Measurements from ENCODE around the gene MB21D2.

The MB21D2 gene

DNA sequence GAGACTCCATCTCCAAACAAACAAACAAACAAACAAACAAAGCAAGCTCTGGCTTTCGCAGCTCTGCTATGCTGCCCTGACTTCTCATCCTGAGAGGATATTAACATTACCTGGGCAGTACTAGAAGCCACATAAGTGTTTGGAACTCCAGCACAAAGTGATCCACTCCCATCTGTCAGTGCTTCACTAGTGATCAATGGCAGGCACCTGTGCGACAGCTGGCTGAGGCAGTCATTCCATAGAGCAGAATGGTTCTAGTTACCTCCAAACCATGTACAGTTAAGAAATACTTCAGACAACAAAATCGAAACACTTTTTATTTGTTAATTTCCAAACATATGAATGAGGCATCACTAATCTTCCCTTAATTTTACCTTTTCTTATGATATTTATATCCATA, 2.8 kb upstream of the MB21D2 start:
- DNase-seq = no peak

DNA sequence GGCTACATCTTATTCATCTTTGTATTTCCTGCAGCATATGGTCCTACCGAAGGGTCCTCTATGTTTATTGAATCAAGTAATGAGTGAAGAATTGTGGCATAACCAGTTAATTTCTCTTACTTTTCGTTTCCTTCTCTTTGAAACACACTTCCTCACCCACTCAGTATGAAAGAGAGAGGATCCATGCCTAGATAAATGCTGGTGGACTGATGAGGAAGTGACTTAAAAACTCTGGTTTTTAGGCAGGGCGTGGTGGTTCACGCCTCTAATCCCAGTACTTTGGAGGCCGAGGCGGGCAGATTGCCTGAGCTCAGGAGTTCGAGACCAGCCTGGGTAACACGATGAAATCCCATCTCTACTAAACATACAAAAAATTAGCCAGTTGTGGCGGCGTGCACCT, 2.2 kb upstream of the MB21D2 start:
- DNase-seq = no peak

DNA sequence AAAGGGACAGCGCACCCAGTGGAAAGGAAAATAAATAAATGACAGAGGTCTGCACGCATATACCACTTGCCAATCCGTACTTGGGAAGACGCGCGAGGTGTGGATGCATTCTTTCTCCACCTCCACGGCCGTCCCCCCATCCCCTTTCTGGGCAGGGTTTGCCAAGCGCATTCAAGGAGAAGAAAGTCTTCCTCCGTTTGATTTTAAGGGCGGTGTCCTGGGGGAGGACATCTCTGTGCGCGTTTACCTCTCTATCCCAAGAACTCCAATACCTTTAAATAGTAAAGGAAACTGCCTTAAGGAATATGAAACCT, 576 bp upstream of the MB21D2 start:
- no peak for DNase-seq

DNA sequence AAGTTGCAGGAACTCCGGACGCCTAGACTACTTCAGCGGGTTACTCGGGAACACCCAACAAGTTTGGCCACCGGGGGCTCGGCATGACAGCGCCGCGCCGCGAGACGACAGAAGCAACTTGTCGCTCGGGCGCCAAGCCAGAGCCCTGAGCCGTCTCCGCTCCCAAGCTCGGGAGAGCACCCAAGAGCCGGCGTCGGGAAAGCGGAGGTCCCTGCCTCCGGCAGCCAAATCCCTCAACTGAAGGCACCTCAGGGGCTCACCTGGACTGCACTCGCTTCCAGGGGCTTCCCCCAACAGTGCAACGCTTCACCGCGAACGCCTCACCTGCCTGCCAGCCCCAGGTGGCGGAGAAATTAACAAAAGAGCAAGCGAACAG, 640 bp downstream of the MB21D2 start:
- peak; percentile 9 for DNase-seq

DNA sequence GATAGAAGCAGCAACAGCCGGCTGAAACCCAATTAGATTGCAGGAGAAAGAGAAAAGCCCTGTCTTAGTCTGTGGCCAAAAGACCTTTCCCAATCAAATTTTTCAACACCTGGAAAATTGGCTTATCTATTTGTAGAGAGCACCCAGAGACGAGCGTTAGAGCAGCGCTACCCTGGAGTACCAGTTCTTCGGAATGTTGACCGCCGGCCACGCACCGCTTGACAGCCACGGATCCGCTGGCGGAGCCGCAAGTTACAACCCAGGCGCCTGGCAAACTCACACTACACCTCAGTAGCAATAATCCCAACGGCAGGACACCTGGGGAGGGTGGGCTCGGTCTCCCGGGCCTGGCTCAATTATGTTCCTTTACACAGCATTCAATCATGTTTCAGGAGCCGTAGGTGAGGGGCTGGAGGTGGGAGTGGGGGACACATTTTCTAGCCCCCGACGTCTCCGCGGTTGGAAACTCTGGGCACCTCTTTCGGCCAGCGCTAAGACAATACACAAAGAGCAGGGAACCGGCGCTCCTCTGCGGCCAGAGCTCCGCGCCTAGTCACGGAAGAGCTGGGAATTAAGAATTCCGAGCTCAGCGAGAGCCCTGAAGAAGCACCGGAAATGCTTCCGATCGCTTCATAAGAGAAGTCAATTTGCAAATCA, 1.2 kb downstream of the MB21D2 start:
- no peak for DNase-seq

DNA sequence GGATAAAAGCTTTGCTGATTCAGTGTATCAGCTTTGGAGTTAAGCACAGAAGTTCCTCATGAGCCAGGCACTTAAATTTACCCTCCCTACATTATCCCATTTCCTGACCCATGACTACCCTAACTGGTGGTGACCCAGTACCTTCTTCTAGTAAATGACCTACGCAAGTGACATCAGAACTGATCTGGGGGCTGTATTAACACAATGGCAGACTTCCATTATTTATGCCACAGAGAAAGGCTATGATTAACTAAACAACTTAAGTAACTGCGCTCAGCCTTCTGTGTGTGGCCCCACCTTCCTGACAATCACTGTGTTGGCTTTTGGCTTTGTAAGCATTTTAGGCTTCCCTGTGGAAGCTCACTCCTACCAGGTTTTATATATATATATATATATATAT, 1.9 kb downstream of the MB21D2 start:
- DNase-seq = no peak

DNA sequence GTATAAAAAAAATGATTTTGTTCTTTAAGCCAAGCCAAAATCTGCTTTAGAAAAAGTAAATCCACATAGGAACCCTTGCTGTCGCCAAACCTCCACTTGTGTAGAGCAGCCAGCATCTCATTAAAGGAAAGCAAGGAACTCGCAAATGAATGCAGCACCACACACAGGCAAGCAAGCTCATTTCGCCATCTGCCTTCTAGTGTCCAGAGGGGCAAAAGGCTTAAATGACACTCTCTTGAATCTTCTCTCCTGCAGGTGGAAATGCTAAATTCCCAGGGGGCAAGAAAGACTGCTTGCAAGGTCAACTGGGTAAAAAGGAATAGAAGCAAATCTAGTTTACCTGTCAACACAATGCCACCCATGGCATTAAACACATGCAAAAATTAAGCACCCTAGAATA, 2.4 kb downstream of the MB21D2 start:
- DNase-seq = no peak

DNA sequence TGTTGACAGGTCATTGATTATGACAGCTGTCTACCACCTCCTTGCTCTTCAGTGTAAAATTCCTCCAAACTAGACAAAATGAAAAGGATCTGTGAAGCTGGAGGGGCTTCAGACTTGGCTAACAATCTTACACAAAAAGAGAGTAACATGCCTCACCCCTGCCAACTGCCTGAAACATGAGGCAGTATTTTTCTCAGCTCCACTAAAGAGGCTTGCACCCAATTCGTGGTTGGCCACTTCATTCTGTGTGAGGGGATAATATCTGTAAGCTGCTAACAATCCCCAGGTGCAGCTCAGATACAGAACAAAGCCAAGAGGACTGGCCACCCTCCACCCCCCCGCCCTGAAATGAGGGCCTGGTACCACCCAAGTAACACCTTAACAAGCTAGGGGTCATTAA, 2.8 kb downstream of the MB21D2 start:
- DNase-seq = no peak

DNA sequence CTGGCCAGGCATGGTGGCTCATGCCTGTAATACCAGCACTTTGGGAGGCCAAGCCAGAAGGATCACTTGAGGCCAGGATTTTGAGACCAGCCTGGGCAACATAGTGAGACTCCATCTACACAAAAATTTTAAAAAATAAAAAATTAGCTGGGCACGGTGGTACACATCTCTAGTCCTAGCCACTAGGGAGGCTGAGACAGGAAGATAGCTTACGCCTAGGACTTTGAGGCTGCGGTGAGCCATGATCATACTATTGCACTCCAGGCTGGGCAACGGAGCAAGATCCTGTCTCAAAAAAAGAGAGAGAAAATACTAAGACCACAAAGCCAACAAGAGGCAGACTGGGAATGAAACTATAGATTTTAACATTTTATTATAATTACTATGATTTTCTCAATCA, 4.1 kb downstream of the MB21D2 start:
- no peak for DNase-seq

DNA sequence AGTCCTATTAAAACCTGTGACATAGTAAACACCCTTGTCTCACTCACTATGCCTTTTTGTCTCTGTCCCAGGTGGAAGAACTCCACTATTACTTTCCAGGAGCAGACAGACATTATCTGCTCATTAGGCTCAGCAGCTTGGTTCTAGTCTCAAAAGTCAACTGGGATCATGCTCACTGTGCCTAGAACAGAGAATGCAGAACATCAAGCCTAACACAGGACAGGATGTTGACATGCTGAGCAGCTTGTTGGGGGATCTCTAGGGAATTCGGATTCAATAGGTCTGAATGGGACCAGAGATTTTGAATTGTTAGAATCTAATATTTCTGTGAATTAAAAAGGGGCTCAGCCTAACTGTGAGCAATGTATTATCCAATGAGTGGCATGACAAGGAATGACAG, 6.4 kb downstream of the MB21D2 start:
- DNase-seq = no peak

DNA sequence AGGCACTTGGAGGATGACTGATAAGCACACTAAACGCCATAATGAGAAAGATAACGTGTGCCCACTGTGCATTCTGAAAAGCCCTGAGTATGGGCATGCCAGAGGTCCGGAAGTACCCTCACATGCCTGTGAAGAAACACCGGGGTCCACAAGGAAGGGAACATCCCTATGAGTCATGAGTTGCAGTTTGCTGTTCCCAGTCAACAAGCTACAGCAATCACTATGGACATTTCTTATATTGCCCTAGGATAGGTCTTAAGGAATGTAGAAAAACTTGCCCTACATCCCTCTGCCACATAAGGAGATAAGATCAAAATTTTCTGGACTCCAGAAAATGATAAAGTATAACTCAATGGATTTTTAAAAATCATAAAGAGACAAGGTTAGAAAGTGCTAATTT, 9.9 kb downstream of the MB21D2 start:
- no peak for DNase-seq

DNA sequence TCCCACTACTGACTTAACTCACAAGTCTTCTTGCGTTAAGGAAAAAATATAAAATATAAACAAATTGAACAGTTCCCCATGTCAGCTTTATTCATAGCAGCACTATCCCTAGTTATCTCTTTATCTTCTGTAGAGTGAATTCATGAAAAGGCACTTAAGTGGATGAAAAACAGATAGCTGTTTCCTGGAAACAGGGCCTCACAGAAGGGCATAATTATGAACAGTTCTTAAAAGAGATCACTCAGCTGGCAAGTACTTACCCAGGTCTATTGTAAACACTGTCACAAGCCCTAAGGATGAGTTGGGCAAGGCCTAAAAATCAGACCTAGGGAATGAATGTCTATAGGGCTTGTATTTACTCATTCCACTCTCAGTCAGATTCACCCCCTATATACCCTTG, 10.7 kb downstream of the MB21D2 start:
- DNase-seq = no peak

DNA sequence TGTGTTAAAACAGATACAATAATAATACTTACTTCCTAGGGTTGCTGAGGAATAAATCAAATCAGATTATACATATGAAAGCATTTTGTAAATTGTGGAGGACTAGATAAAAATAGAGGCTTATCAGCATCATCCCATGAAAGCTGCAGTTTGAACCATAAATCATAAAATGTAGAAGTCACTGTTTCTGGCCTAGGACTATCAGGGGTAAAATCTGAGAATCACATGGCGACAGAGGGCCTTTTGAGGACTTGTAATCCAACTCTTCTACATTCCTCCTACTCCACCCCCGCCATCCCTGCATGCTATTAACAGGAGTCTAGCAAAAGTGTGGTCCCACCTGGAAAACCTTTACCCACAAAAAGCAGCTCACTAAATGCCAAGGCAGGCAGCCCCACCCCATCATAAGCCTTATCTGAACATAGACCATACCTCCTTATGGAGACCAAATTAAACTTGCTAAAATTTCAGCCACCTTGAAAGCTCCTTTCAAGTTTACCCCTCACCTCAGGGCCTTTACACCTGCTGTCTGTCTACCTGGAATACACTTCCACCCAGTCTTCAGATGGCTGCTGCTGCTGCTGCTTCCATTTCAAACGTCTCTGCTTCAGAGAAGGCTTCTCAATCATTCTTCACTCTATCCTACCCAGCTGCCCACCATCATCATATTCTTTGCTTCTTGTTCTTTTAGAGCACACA, 11.5 kb downstream of the MB21D2 start:
- DNase-seq = no peak

DNA sequence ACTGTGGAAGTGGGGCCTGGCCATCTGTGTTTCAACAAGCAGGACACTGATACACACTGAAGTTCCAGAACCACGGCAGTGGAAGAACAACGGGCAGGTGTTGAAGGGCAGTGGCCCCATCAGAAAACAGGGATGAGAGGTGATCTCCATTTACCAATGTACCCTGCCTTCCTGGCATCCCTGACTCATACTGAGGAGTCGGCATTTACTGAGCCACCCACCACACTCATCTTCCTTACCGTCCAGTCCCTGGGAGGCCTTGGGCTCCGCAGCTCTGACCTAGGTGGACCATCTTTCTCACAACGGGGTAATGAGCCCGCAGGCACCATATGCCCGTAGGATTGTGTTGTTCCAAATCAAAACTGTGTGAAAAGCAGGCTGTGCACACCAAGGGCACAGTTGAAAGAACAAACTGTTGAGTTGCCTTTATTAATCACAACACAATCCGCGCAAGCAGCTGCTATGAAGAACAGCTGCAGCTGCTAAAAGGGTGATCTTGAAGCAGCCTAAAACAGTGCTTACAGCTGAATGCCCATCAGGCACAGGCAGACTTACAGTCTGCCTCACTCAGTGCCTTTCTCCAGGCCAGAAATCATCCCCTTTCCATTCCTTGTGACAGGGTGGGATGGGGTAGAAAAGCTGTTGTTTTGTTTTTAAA, 12.9 kb downstream of the MB21D2 start:
- no peak for DNase-seq

DNA sequence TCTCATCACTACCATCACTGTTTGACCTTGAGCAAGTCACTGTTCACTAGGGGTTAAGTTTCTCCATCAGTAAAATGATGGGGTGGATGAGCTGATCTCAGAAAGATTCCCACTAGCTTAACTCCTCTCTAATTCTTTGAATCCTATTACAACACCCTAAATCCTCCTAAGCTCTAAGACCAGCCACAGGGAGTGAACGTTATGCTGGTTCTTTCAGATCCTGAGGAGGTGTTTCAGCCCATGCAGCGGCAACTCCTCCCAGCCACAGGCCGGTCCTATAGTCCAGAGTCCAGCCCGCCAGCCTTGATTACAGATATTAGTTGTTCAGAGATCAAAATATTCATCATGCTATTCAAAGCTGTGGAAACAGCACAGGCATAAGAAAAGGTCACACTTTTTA, 15.1 kb downstream of the MB21D2 start:
- DNase-seq = no peak

DNA sequence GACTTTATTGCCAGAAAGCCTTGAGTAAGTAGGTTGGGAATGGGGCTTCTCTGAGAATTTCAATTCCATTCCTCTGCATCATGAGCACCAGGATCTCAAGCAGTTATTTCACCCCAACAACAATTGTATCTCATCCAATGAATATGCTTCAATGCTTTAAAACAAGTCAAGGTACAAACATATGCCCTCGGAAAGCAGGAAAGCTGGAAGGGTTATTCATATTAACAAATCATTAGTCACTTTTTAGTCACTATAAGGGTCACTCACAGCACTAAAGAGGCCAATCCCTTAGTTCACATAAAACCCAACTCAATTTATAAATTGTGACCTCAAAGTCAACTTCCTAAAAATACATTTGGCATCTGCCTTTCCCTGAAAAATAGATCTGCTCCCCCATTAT, 16.2 kb downstream of the MB21D2 start:
- DNase-seq = no peak

DNA sequence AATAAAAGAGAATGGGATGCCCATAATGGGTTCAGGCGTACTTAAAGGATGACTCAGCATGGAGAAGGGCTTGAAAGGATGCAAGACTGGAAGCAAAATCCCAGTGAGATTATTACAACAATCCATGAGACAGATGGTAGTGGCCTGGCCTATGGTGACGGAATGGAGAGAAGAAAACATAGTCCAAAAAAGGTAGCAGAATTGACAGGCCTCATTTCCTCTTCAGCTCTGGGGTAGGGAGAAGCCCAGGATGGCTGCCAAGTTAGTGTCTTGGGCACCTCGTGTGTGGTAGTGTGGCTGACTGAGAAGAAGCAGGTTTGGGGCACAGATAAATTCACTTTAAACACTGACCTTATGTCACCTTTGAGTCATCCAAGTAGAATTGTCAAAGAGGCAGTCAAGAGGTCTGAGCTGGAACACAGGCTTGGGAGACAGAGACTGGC, 18.1 kb downstream of the MB21D2 start:
- DNase-seq = no peak

DNA sequence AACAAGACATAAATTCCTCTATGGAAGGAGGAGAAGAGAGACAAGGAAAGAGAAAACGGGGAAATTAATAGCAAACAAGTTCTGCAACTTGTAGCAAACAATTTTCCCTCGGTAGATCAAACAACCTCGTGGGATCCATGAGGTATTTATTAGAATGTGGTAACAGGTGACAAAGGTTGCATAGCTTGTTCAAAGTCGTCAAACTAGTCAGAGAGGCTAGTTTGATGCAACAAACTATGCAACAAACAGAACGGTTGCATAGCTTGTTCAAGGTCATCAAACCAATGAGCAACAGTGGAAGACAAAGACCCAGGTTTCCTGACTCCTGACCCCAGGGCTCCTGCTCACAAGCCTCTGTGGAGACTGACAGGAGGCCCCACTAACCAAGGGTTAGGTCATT, 20.7 kb downstream of the MB21D2 start:
- DNase-seq = no peak

DNA sequence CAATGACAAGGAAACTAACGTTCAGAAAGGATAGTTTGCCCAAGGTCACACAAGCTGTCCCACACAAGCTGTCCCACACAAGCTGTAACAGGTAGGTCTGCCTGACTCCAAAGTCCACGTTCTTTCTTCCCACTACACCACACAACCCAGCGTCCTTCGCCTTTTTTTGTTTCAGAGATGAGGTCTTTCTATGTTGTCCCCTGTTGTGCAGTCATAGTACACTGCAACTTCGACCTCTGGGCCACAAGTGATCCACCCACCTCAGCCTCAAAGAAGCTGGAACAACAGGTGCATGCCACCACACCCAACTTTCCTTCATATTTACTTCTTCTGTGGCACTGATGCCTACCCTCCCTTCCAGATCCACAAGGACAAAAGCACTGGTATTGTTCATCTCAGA, 21.4 kb downstream of the MB21D2 start:
- no peak for DNase-seq

DNA sequence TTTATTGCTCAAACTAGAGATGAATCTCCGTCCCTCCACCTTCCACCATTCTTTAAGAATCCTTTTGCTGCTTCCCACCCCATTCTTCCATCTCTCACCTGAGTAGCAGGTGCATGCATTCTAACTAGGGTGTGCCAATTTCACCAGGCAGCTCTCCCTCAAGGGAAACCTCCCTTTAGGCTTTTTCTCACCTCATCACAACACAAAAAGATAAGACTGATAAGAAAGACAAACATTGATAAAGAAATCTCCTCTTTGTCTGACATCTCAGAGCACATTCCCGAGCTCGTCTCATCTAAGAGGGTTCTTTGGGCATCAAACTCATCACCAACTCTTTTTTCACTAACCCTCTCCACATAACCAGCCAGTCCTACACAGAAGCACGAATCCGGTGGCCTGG, 23.0 kb downstream of the MB21D2 start:
- DNase-seq = no peak

DNA sequence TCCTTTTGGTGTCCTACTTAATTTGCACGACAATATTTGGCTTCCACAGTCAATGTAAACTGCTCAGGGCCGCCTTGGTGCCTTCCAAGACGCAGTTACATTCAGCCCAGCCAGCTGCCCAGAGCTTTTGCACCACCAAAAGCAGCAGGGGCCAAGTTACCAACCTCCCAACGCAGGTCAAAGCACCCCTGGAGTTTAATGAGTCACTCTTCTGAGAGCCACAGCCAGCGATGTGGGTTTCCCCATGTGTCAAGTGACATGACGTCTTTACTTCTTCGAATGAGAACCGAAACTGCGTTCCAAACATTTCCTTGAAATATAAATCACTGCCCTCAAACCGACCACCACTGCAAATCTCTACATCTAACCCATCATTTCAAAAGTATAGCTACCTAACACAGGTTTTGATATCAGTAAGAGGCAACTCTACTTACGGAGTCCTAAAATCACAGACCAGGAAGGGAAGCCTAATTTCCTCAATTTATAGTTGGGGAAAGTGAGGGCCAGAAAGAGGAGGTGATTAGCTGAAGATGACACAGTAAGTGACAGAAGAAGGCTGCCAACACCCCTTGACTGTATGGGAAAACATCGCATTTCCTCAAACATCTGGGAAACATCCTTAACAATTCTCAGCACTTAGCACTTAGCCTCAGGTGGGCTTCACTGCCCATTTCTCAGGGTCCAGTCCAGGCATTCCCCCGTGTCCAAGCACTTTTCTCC, 24.5 kb downstream of the MB21D2 start:
- DNase-seq = peak; percentile 25

DNA sequence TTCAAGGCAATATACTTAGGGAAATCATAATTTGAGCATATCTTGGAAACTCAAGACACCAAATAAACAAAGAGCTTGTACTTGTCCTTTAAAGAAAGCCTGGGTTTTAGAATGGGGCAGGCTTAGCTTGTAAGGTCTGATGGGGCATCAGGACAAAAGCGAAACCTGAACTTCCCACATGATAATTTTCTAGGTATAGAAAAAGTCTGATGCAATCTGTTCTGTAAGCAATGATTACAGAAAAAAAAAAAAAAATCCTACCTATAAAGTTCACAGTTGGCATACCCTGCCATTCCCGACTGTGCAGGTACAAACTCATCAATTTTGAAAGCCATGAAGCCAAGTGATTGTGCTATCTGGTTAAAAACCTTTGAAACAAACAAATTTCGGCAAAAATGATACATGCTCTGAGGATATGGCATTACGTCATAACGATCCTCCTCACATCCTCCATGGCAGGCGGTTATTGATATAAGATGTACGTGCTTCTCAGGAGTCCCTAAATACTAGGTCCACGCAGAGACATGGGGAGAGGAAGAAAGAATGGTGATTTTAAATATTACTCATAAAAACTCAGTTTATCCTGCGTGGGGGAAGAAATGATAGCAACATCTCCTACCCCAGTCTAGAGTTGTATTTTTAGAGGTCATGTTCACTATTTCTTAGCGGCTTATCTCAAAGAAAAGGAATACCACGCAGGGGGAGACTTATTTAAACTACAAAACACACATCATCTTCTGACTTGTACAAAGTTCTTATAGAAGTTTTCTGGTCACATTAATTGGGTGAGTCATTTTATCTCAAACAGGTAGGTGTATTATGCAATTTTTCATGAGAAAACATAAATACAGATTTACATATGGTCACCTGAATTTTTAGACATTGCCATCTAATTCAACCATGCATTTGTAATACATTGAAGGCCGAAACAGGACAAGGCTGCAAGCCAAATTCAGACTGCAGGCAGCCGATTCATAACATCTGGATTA, 27.0 kb downstream of the MB21D2 start:
- no peak for DNase-seq

DNA sequence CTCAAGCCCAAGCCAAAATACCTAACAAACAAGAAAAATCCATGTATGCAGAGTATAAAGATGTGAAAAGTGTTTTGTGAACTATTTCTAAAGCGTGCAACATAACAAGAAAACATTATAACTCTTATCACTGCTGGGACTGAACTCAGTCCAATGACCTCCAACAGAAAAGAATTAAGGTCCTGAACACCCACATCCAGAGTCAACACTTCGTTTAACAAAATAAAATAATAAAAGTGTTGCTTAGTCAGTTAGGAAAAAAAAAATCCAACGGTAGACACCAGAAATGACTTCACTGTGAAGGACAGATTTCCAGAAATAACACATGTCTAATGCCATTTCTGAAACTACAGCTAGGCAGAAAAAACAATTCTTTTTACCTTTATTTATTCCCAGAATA, 28.0 kb downstream of the MB21D2 start:
- DNase-seq = no peak
